H1 (cell line): ENCODE results near the gene CFAP157. TPM values are rescaled to one million over a fixed set of nuclear protein-coding genes. Genes with fewer than 3 reads are reported as not detected.

Experiments
- CTCF ChIA-PET: fragments of 300-600 bp; sonication (Branson Sonifier 250); formaldehyde crosslinking; loops from one replicate; lab custom pipeline; 2021; ENCODE audit not compliant: partially characterized antibody; lab: Charles Lee
- POLR2A ChIA-PET: fragments of 300-600 bp; sonication (Branson Sonifier 250); formaldehyde crosslinking; loops from one replicate; lab custom pipeline; 2021; ENCODE audit warnings: inconsistent platforms; ENCODE audit not compliant: partially characterized antibody; lab: Charles Lee
- DNase-seq, 2 experiments: peaks; one replicate each; pipeline versions ENCODE4 v3.0.0 to v3.0.0-alpha.2; 2010 to 2022; ENCODE audit warnings: low spot score in 2 of 2, low read depth in 1 of 2, mixed read lengths in 1 of 2
- FAIRE-seq: peaks from 2 replicates; lab custom pipeline; 2011; peaks lifted over from hg19 to GRCh38; lab: Jason Lieb, UNC
- H2AFZ ChIP-seq: 2 replicates; pipeline ENCODE4 v1.8.1; 2012; ENCODE audit warnings: low read length, inconsistent platforms
- H2AK5ac ChIP-seq: 2 replicates; pipeline ENCODE4 v1.6.1; 2013; ENCODE audit warnings: low read depth, low read length
- H2BK120ac ChIP-seq: replicated peaks from 2 replicates; pipeline ENCODE3; 2013; ENCODE audit warnings: low read depth, low read length, inconsistent platforms
- H2BK12ac ChIP-seq: 2 replicates; pipeline ENCODE4 v1.6.1; 2013; ENCODE audit warnings: low read depth, low read length
- H2BK15ac ChIP-seq: 2 replicates; pipeline ENCODE4 v1.6.1; 2013; ENCODE audit warnings: low read length
- H2BK20ac ChIP-seq: 2 replicates; pipeline ENCODE4 v1.6.1; 2013; ENCODE audit warnings: low read length
- H2BK5ac ChIP-seq: 2 replicates; pipeline ENCODE4 v1.6.1; 2013; ENCODE audit warnings: low read depth, low read length
- H3K14ac ChIP-seq: 2 replicates; pipeline ENCODE4 v1.6.1; 2013; ENCODE audit warnings: inconsistent platforms; ENCODE audit not compliant: insufficient read length
- H3K18ac ChIP-seq: 2 replicates; pipeline ENCODE4 v1.6.1; 2013; ENCODE audit warnings: low read length; ENCODE audit errors: extremely low read depth
- H3K23ac ChIP-seq: 2 replicates; pipeline ENCODE4 v1.6.1; 2013; ENCODE audit warnings: inconsistent platforms; ENCODE audit not compliant: insufficient read length
- H3K23me2 ChIP-seq: 2 replicates; pipeline ENCODE4 v1.6.1; 2013; ENCODE audit warnings: low read depth, low read length
- H3K27ac ChIP-seq: 2 replicates; pipeline ENCODE4 v1.6.1; 2011; ENCODE audit warnings: low read depth, low read length, inconsistent platforms
- H3K27me3 ChIP-seq, 4 experiments: replicated peaks in 1 of 4; 1 replicate in 1 of 4; 2 replicates in 3 of 4; pipeline versions ENCODE4 v1.6.1 to v1.8.1; 2011 to 2013; ENCODE audit warnings: low read length in 3 of 4, mild to moderate bottlenecking in 3 of 4, inconsistent platforms in 2 of 4, mixed read lengths in 2 of 4, moderate library complexity in 1 of 4; ENCODE audit not compliant: control insufficient read depth in 3 of 4, insufficient read depth in 3 of 4; ENCODE audit errors: extremely low read depth in 1 of 4
- H3K36me3 ChIP-seq, 4 experiments: 2 replicates each; pipeline versions ENCODE4 v1.6.1 to v1.8.1; 2011 to 2013; ENCODE audit warnings: mild to moderate bottlenecking in 4 of 4, low read length in 3 of 4, moderate library complexity in 2 of 4, control low read depth in 1 of 4, inconsistent platforms in 1 of 4; ENCODE audit not compliant: insufficient read depth in 4 of 4, control insufficient read depth in 2 of 4
- H3K4ac ChIP-seq: replicated peaks from 2 replicates; pipeline ENCODE3; 2013; ENCODE audit warnings: low read length, low read depth, mixed read lengths, inconsistent platforms; ENCODE audit not compliant: insufficient read length
- H3K4me1 ChIP-seq, 4 experiments: replicated peaks in 1 of 4; 1 replicate in 1 of 4; 2 replicates in 3 of 4; pipeline versions ENCODE4 v1.6.1 to v1.8.1; 2011 to 2013; ENCODE audit warnings: low read length in 3 of 4, inconsistent platforms in 2 of 4, mixed read lengths in 1 of 4; ENCODE audit not compliant: insufficient read depth in 4 of 4, control insufficient read depth in 3 of 4
- H3K4me2 ChIP-seq, 2 experiments: 2 replicates each; pipeline versions ENCODE4 v1.6.1 to v1.8.1; 2011 to 2013; ENCODE audit warnings: low read depth in 2 of 2, low read length in 2 of 2, control low read depth in 1 of 2, inconsistent platforms in 1 of 2, mild to moderate bottlenecking in 1 of 2; ENCODE audit not compliant: insufficient read depth in 1 of 2
- H3K4me3 ChIP-seq, 4 experiments: fragments of 200-600, 300-600 bp in 1 of 4; sonication (generic), shearing (Covaris generic), sonication (Bioruptor Twin) in 1 of 4; 2 replicates each; pipeline versions ENCODE4 v1.5.1 to v1.8.1; 2011 to 2016; ENCODE audit warnings: low read length in 4 of 4, low read depth in 3 of 4, control low read depth in 2 of 4, inconsistent platforms in 2 of 4, mild to moderate bottlenecking in 2 of 4, mixed read lengths in 1 of 4, moderate library complexity in 1 of 4; ENCODE audit not compliant: insufficient read depth in 2 of 4; ENCODE audit errors: extremely low read depth in 1 of 4
- H3K56ac ChIP-seq: replicated peaks from 2 replicates; pipeline ENCODE3; 2013; ENCODE audit warnings: low read depth, mild to moderate bottlenecking, mixed read lengths, low read length, inconsistent platforms; ENCODE audit not compliant: insufficient read length
- H3K79me1 ChIP-seq: 2 replicates; pipeline ENCODE4 v1.6.1; 2013; ENCODE audit warnings: low read depth, low read length, control low read depth
- H3K79me2 ChIP-seq, 2 experiments: 2 replicates each; pipeline versions ENCODE4 v1.6.1 to v1.8.1; 2012 to 2013; ENCODE audit warnings: low read length in 2 of 2, mild to moderate bottlenecking in 2 of 2, inconsistent platforms in 1 of 2; ENCODE audit not compliant: insufficient read depth in 2 of 2, control insufficient read depth in 1 of 2
- H3K9ac ChIP-seq, 4 experiments: replicated peaks in 1 of 4; 1 replicate in 1 of 4; 2 replicates in 3 of 4; pipeline versions ENCODE4 v1.6.1 to v1.8.1; 2011 to 2013; ENCODE audit warnings: low read depth in 3 of 4, low read length in 3 of 4, control low read depth in 2 of 4, mild to moderate bottlenecking in 2 of 4, moderate library complexity in 2 of 4, inconsistent platforms in 1 of 4; ENCODE audit errors: extremely low read depth in 1 of 4
- H3K9me3 ChIP-seq, 2 experiments: 2 replicates each; pipeline versions ENCODE4 v1.6.1 to v1.8.1; 2012 to 2013; ENCODE audit warnings: mild to moderate bottlenecking in 2 of 2, moderate library complexity in 2 of 2, control low read depth in 1 of 2, inconsistent platforms in 1 of 2, low read depth in 1 of 2, low read length in 1 of 2, mixed read lengths in 1 of 2; ENCODE audit not compliant: insufficient read depth in 2 of 2
- H4K20me1 ChIP-seq, 2 experiments: replicated peaks in 1 of 2; 2 replicates each; pipeline versions ENCODE3 to v1.8.1; 2011 to 2013; ENCODE audit warnings: inconsistent platforms in 2 of 2, low read length in 2 of 2, mild to moderate bottlenecking in 1 of 2; ENCODE audit not compliant: insufficient read depth in 2 of 2, control insufficient read depth in 1 of 2
- H4K5ac ChIP-seq: 2 replicates; pipeline ENCODE4 v1.6.1; 2013; ENCODE audit warnings: low read length, low read depth, mixed read lengths, inconsistent platforms; ENCODE audit not compliant: insufficient read length
- H4K8ac ChIP-seq: 2 replicates; pipeline ENCODE4 v1.8.0; 2013; ENCODE audit warnings: mild to moderate bottlenecking, moderate library complexity, low read length, inconsistent platforms; ENCODE audit not compliant: insufficient read depth; ENCODE audit errors: extremely low read depth
- H4K91ac ChIP-seq: replicated peaks from 2 replicates; pipeline ENCODE3; 2013; ENCODE audit warnings: low read length, mixed read lengths, inconsistent platforms; ENCODE audit not compliant: insufficient read length
- BCL11A ChIP-seq, 2 experiments: IDR thresholded peaks; one replicate each; pipeline ENCODE4 v1.6.1; 2011; ENCODE audit warnings: low read depth in 2 of 2, low read length in 2 of 2, mild to moderate bottlenecking in 2 of 2
- CHD2 ChIP-seq: IDR thresholded peaks from 2 replicates; pipeline ENCODE4 v1.6.1; 2012; ENCODE audit warnings: low read length, improper control_type of control experiment
- JUN ChIP-seq: IDR thresholded peaks from 2 replicates; pipeline ENCODE4 v1.6.1; 2011; ENCODE audit warnings: low read depth, mild to moderate bottlenecking, improper control_type of control experiment, low read length
- JUND ChIP-seq: IDR thresholded peaks from 2 replicates; pipeline ENCODE4 v1.6.1; 2011; ENCODE audit warnings: mild to moderate bottlenecking, improper control_type of control experiment, low read length
- MAFK ChIP-seq: IDR thresholded peaks from 2 replicates; pipeline ENCODE4 v1.6.1; 2012; ENCODE audit warnings: low read depth, mild to moderate bottlenecking, improper control_type of control experiment, low read length
- POU5F1 ChIP-seq: IDR thresholded peaks from 2 replicates; pipeline ENCODE4 v1.6.1; 2011; ENCODE audit warnings: low read depth, mild to moderate bottlenecking, low read length, moderate library complexity
- RBBP5 ChIP-seq: IDR thresholded peaks from 2 replicates; pipeline ENCODE4 v1.7.1; 2012; ENCODE audit warnings: low read depth, mild to moderate bottlenecking, inconsistent platforms, low read length, moderate library complexity, borderline replicate concordance
- WGBS, 2 experiments: shearing (Covaris generic) in 1 of 2; methylation state at CpG; one replicate each; pipeline versions ENCODE4 v1.1.6 to v1.1.7; 2013 to 2015; ENCODE audit warnings: low lambda C conversion rate in 2 of 2, mixed read lengths in 2 of 2, inconsistent platforms in 1 of 2, low coverage in 1 of 2, missing lambda C conversion rate in 1 of 2; ENCODE audit not compliant: insufficient replicate concordance in 2 of 2, insufficient coverage in 1 of 2, insufficient read length in 1 of 2; ENCODE audit errors: extremely low coverage in 1 of 2, missing lambda C conversion rate in 1 of 2; 5-methylcytosine and 5-hydroxymethylcytosine counted together
- polyA plus RNA-seq, 7 experiments: library from polyadenylated mRNA; depleted of rRNA in 3 of 7; stranded (reverse) in 5 of 7; unstranded in 2 of 7; fragments of >200 nt in 5 of 7; fragments of 200-250 nt in 2 of 7; gene quantifications; 1 replicate in 5 of 7; 2 replicates in 1 of 7; 4 replicates in 1 of 7; pipeline versions ENCODE4 v1.2.1 to v1.2.3, GENCODE V29; 2011 to 2013; ENCODE audit warnings: missing spikeins in 2 of 7, mixed read lengths in 2 of 7
- total RNA-seq: library from RNA; stranded (reverse); fragmentation: NEBNext Ultra II Directional; extraction: Animal tissue kit (Norgen Biotek cat#: 25700); gene quantifications from 2 replicates; pipeline ENCODE4 v1.2.1, GENCODE V29; 2021
- TF ChIP-seq, protein P1 (sequence below), 3 experiments: IDR thresholded peaks; 1 replicate in 2 of 3; 2 replicates in 1 of 3; pipeline versions ENCODE4 v1.5.1 to v1.6.1; 2011; ENCODE audit warnings: low read length in 3 of 3, mild to moderate bottlenecking in 3 of 3, inconsistent platforms in 2 of 3, low read depth in 1 of 3, moderate library complexity in 1 of 3; ENCODE audit not compliant: insufficient read depth in 1 of 3; ENCODE audit errors: control extremely low read depth in 1 of 3

CFAP157 gene
- total and polyA plus RNA-seq, 2 of the 8 experiments (the other 6 are each of a cell fraction or from before 2014, with no cell fraction given) = not detected

DNA sequence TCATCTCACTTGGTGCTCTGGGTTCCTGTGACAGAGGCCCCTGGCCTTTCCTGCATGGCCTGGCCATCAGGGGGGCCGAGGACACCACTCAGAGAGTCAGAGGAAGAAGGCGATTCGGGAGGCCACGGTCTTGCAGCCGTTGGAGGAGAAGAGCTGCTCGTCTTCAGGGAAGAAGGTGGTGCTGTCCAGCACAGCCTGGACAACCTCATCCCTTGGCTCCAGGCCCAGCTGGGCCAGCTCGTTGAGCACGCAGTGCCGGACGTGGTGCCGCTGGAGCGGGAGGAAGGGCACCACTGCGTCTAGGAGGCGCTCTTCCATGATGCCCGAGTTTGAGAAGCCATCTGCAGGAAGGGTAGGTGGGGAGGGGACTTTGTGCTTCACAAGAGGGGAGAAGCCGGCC lies 25.1 kb downstream of the CFAP157 start:
- no peak overlapping the region for H3K18ac ChIP-seq
- H2BK5ac ChIP-seq = no peak overlapping the region
- H3K23ac ChIP-seq = no peak overlapping the region
- TF ChIP-seq JUN = no peak
- TF ChIP-seq, protein P1, sequence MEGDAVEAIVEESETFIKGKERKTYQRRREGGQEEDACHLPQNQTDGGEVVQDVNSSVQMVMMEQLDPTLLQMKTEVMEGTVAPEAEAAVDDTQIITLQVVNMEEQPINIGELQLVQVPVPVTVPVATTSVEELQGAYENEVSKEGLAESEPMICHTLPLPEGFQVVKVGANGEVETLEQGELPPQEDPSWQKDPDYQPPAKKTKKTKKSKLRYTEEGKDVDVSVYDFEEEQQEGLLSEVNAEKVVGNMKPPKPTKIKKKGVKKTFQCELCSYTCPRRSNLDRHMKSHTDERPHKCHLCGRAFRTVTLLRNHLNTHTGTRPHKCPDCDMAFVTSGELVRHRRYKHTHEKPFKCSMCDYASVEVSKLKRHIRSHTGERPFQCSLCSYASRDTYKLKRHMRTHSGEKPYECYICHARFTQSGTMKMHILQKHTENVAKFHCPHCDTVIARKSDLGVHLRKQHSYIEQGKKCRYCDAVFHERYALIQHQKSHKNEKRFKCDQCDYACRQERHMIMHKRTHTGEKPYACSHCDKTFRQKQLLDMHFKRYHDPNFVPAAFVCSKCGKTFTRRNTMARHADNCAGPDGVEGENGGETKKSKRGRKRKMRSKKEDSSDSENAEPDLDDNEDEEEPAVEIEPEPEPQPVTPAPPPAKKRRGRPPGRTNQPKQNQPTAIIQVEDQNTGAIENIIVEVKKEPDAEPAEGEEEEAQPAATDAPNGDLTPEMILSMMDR (IDR thresholded peaks at IDR 0.05; ENCODE audit: control extremely low read depth in 1 of 3, insufficient read depth in 1 of 3, low read depth in 1 of 3, low read length in 3 of 3) = peak in 1 of 3 experiments; percentile 26; a peak in 1 of 4 replicates
- TF ChIP-seq BCL11A (IDR thresholded peaks at IDR 0.05; ENCODE audit: low read depth in 2 of 2, low read length in 2 of 2) = no peak
- no peak for TF ChIP-seq RBBP5
- no peak for TF ChIP-seq JUND
- no peak for TF ChIP-seq POU5F1
- no peak for TF ChIP-seq MAFK
- no peak for TF ChIP-seq CHD2
- H2BK20ac ChIP-seq = no peak overlapping the region
- H3K14ac ChIP-seq = no peak overlapping the region
- no peak overlapping the region for H2BK120ac ChIP-seq
- H3K4me1 ChIP-seq = peaks cover 3 to 11% (median 6%) of the 10 kb centered on the region in 4 experiments; a peak in 6 of 7 replicates
- H3K27ac ChIP-seq = no peak overlapping the region
- H3K9me3 ChIP-seq = no peaks in the 10 kb centered on the region
- no peaks in the 10 kb centered on the region for H3K36me3 ChIP-seq
- H3K56ac ChIP-seq = no peak overlapping the region
- no peak overlapping the region for H3K4me2 ChIP-seq
- no peak overlapping the region for H3K9ac ChIP-seq
- no peak overlapping the region for H2AK5ac ChIP-seq
- H4K91ac ChIP-seq = no peak overlapping the region
- CTCF ChIA-PET = interaction anchor here (0.6 to 5.0 kb wide), 12 partner anchors 16 to 250 kb away, joined by 3 to 23 read pairs (median 4); partner anchors contain the start of gene CFAP157
- H3K4me3 ChIP-seq = no peak overlapping the region
- 91% methylated on average over 13 of the region's 16 CpGs; no CpG with 5 or more reads in 1 of the 2 experiments for WGBS, 2 experiments
- FAIRE-seq (no peak), DNase-seq (no peak)
- POLR2A ChIA-PET = interaction anchor here (0.6 kb wide), 2 partner anchors 53 to 72 kb away, joined by 3 to 4 read pairs; partner anchors contain the start of gene CDK9
- H3K79me1 ChIP-seq = no peaks in the 10 kb centered on the region
- no peak overlapping the region for H3K4ac ChIP-seq
- H3K23me2 ChIP-seq = 0 out of 2 replicates have a peak, but pooled peaks cover 2% of the 10 kb centered on the region
- no peak overlapping the region; the same call in 1 of the 2 replicates for H4K8ac ChIP-seq
- peaks cover 0 to 2% of the 10 kb centered on the region in 2 experiments for H4K20me1 ChIP-seq
- H2BK12ac ChIP-seq = no peak overlapping the region
- H3K27me3 ChIP-seq = no peaks in the 10 kb centered on the region
- no peak overlapping the region for H4K5ac ChIP-seq
- no peak overlapping the region for H2AFZ ChIP-seq
- H2BK15ac ChIP-seq = no peak overlapping the region
- no peaks in the 10 kb centered on the region for H3K79me2 ChIP-seq
